Hippocampal formation (tissue), 2 donors: Measurements from ENCODE around the gene MYO5B.

Source experiments
- DNase-seq, 2 donors: peaks; one replicate each; lab custom pipeline; 2025; lab: John Stamatoyannopoulos, UW

The MYO5B gene

GRCh38 chr18:50071397-50071796 lies 123.5 kb downstream of the MYO5B start:
- DNase-seq: no peak

- DNase-seq: no peak
Measured at GRCh38 chr18:50069422-50069821, 125.5 kb downstream of the MYO5B start.

GRCh38 chr18:50065527-50065926 lies 129.4 kb downstream of the MYO5B start:
- DNase-seq: no peak

GRCh38 chr18:50065039-50065438 lies 129.9 kb downstream of the MYO5B start:
- no peak for DNase-seq

GRCh38 chr18:50061876-50062517 lies 132.9 kb downstream of the MYO5B start:
- no peak for DNase-seq

- DNase-seq: no peak
Measured at GRCh38 chr18:50060822-50061221, 134.1 kb downstream of the MYO5B start.

- no peak for DNase-seq
Measured at GRCh38 chr18:50058731-50059130, 136.2 kb downstream of the MYO5B start.

GRCh38 chr18:50057009-50057408 lies 137.9 kb downstream of the MYO5B start:
- DNase-seq: no peak

- no peak for DNase-seq
Measured at GRCh38 chr18:50056185-50056584, 138.8 kb downstream of the MYO5B start.

GRCh38 chr18:50055488-50055887 lies 139.5 kb downstream of the MYO5B start:
- DNase-seq: no peak

GRCh38 chr18:50053111-50053510 lies 141.8 kb downstream of the MYO5B start:
- no peak for DNase-seq

- DNase-seq: no peak
Measured at GRCh38 chr18:50051288-50051687, 143.7 kb downstream of the MYO5B start.

- DNase-seq: no peak
Measured at GRCh38 chr18:50045126-50045525, 149.8 kb downstream of the MYO5B start.

GRCh38 chr18:50044402-50044801 lies 150.5 kb downstream of the MYO5B start:
- DNase-seq: no peak

- DNase-seq: no peak
Measured at GRCh38 chr18:50042611-50043010, 152.3 kb downstream of the MYO5B start.

GRCh38 chr18:50039746-50040145 lies 155.2 kb downstream of the MYO5B start:
- no peak for DNase-seq

GRCh38 chr18:50038448-50038847 lies 156.5 kb downstream of the MYO5B start:
- no peak for DNase-seq

GRCh38 chr18:50034029-50034428 lies 160.9 kb downstream of the MYO5B start:
- DNase-seq: no peak

GRCh38 chr18:50033004-50033403 lies 161.9 kb downstream of the MYO5B start:
- no peak for DNase-seq

- DNase-seq: no peak
Measured at GRCh38 chr18:50030146-50030545, 164.8 kb downstream of the MYO5B start.

- no peak for DNase-seq
Measured at GRCh38 chr18:50027996-50028395, 167.0 kb downstream of the MYO5B start.

GRCh38 chr18:50024466-50024865 lies 170.5 kb downstream of the MYO5B start:
- no peak for DNase-seq

- DNase-seq: no peak
Measured at GRCh38 chr18:50022985-50023384, 172.0 kb downstream of the MYO5B start.

GRCh38 chr18:50014606-50015005 lies 180.3 kb downstream of the MYO5B start:
- DNase-seq: no peak
